Upper lobe of right lung (tissue), 1 donor: ENCODE data around the gene AARS2. TPM values are rescaled to one million over a fixed set of nuclear protein-coding genes. Genes with fewer than 3 reads are reported as not detected.
A peak's percentile ranks its signal among the peaks of the same experiment; 100 is the strongest.

Experiments
- ATAC-seq: fragments of 200-7000 bp; cut with Tn5 transposase; one replicate; pipeline ENCODE4 v1.9.1; 2020; ENCODE audit warnings: mild to moderate bottlenecking, moderate library complexity
- DNase-seq: peaks from one replicate; pipeline ENCODE4 v3.0.0-alpha.2; 2020
- H3K27ac ChIP-seq: fragments of 200-600 bp; one replicate; pipeline ENCODE4 v1.8.0; 2022
- H3K27me3 ChIP-seq: fragments of 200-600 bp; one replicate; pipeline ENCODE4 v1.8.0; 2022; ENCODE audit warnings: mild to moderate bottlenecking
- H3K36me3 ChIP-seq: fragments of 200-600 bp; one replicate; pipeline ENCODE4 v1.8.0; 2022
- H3K4me1 ChIP-seq: fragments of 200-600 bp; one replicate; pipeline ENCODE4 v1.8.0; 2022
- H3K4me3 ChIP-seq: fragments of 200-600 bp; one replicate; pipeline ENCODE4 v1.8.0; 2022; ENCODE audit warnings: mild to moderate bottlenecking
- H3K9me3 ChIP-seq: fragments of 200-600 bp; one replicate; pipeline ENCODE4 v1.8.0; 2022
- intact Hi-C: fragments of 100-400 bp; cut with DNase I; formaldehyde crosslinking; loops from one replicate; pipeline ENCODE4 v1.11.0; 2022
- total RNA-seq: library from RNA; stranded (reverse); fragmentation: NEBNext Ultra II Directional; extraction: Animal tissue kit (Norgen Biotek cat#: 25700); gene quantifications from one replicate; pipeline ENCODE4 v1.2.1, GENCODE V29; 2021
- TF ChIP-seq, protein P1 (sequence below): fragments of 200-600 bp; IDR thresholded peaks from one replicate; pipeline ENCODE4 v1.8.0; 2022; ENCODE audit warnings: antibody characterized with exemption
- donor health status: DM: no; HTN: yes; CAD: no; lungs with severe emphysema.

Gene AARS2
- total RNA-seq, 1 donor from 2014 or later: 11.8 TPM

DNA sequence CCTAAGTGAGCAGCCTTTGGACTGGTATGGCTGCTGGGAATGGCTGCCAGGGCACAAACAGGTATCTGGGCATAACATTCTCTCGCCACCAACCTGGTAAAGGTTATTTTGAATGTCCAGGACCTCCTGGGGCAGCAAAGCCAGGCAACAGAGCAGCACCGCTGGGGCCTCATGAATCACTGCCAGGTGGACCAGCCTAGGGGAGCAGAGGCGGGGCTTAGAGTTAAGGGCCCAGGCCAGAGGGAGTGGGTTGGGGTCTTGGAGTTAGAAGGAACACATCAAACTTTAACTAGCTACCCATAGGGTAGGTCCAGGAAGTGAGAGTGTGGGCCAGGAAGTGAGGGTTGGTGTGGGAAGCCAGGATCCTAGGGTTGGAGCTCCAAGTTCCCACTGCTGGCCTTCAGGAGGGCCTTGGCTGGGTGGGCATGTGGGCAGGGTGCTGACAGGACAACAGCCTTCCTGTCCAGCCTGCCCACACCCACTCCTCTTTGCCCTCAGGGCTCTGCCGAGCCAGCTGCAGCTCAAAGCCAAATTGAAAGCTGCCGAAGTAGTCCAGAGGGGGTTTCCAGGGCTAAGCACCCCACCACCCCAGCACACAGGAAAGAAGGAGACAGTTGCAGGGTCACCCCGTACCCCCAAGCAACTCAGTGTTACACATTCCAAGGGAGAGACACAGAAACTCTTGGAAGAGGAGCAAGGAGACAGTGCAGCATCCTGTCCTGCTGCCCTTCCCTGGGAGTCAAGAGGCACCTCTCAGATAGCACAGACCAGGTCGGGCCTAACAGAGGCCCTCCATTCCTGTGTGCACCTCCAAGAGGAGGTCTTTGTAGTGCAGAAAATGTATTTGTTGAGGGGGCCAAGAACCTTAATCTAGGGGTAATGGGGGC is 50.4 kb downstream of the AARS2 start:
- DNase-seq (no peak), ATAC-seq (no peak)
- Histone ChIP-seq H3K36me3 (peaks cover 8% of the 10 kb centered on the region), H3K4me3 (peak overlapping the region; percentile 89), H3K27me3 (no peaks in the 10 kb centered on the region), H3K4me1 (peaks cover 34% of the 10 kb centered on the region), H3K27ac (peak overlapping the region; percentile 87), H3K9me3 (no peaks in the 10 kb centered on the region)
- intact Hi-C loops: no loop called here
- TF ChIP-seq, protein P1, sequence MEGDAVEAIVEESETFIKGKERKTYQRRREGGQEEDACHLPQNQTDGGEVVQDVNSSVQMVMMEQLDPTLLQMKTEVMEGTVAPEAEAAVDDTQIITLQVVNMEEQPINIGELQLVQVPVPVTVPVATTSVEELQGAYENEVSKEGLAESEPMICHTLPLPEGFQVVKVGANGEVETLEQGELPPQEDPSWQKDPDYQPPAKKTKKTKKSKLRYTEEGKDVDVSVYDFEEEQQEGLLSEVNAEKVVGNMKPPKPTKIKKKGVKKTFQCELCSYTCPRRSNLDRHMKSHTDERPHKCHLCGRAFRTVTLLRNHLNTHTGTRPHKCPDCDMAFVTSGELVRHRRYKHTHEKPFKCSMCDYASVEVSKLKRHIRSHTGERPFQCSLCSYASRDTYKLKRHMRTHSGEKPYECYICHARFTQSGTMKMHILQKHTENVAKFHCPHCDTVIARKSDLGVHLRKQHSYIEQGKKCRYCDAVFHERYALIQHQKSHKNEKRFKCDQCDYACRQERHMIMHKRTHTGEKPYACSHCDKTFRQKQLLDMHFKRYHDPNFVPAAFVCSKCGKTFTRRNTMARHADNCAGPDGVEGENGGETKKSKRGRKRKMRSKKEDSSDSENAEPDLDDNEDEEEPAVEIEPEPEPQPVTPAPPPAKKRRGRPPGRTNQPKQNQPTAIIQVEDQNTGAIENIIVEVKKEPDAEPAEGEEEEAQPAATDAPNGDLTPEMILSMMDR: no peak

DNA sequence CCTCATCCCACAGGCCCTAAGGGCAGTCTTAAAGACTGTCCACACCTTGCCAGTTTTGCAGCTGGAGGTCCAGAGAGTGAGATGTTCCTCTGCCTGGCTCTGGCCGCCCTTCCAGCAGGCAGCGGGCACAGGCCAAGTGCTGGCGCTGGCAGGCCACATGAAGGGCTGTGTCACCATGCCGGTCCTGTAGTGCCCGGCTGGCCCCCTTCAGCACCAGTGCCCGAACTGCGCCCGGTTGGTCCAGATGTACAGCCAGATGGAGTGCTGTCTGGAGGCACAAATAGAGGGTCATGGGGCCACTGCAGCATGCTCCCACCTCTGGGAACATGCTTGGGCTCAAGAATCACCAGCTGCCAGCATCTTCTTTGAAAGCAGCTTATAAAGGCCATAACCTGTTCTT is 51.6 kb downstream of the AARS2 start:
- H3K4me1 ChIP-seq: peaks cover 37% of the 10 kb centered on the region
- no peak overlapping the region for H3K4me3 ChIP-seq
- DNase-seq (no peak), ATAC-seq (no peak)
- H3K27me3 ChIP-seq: no peaks in the 10 kb centered on the region
- peaks cover 8% of the 10 kb centered on the region for H3K36me3 ChIP-seq
- no peak overlapping the region for H3K27ac ChIP-seq
- H3K9me3 ChIP-seq: no peaks in the 10 kb centered on the region
- intact Hi-C loops: no loop called here
- TF ChIP-seq, protein P1: no peak

DNA sequence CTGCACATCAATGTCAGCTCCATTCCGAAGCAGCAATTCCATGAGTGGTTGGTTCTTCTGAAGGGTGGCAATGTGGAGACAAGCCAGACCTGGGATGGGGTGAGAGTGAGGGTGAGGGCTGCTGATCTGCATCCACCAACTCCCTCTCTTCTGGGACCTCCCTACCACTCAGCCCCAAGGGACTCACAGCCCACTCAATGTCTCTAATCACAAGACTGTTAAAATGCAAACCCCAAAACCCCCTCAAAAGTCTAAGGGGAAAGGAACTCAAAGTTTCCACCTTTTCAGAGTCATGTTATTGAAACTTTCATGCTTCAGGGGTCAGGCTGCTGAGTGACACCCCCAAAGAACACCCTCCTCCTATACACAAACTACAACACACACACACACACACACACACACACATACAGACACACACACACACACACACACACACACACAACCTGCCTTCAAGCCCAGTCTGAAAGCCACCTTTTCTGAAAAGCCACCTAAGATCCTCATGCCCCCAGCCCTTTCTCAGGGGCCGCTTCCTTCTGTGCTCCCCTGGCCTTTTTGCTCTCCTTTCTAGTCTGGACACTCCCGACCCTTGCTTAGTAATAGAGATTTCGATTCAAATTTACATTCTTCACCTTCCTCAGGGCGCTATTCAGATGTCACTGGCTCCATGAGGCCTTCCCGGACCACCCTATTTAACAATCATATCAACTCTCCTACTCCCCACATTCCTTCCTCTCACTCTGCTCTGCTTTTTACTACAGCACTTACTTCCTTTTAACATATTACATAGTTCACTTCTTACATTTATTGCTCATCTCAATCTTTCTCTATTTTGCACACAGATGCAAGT is 52.5 kb downstream of the AARS2 start:
- TF ChIP-seq, protein P1: no peak
- Histone ChIP-seq H3K27me3 (no peaks in the 10 kb centered on the region), H3K4me1 (peaks cover 43% of the 10 kb centered on the region), H3K4me3 (no peak overlapping the region), H3K9me3 (no peaks in the 10 kb centered on the region), H3K27ac (no peak overlapping the region), H3K36me3 (peaks cover 8% of the 10 kb centered on the region)
- DNase-seq (no peak), ATAC-seq (no peak)
- intact Hi-C loops: no loop called here

DNA sequence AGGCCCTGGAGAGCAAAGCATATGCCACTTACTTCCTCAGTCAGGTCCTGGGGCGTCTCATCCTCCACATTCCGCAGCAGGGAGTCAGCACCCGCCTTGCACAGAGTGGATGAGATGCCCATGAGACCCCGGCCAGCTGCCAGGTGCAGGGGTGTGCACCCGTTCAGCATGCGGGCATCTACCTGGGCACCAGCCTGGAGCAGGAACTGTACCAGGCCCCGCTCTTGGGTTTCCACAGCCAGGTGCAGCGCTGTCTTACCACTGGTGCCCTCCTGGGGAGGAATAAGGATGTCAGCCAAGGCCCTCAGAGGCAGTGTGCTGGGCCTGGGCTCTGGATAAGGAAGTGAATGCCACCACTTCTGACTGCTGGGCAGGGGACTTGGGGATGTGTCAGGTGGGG is 53.1 kb downstream of the AARS2 start:
- Histone ChIP-seq H3K36me3 (peaks cover 12% of the 10 kb centered on the region), H3K27me3 (no peaks in the 10 kb centered on the region), H3K27ac (no peak overlapping the region), H3K4me1 (peaks cover 43% of the 10 kb centered on the region), H3K4me3 (no peak overlapping the region), H3K9me3 (no peaks in the 10 kb centered on the region)
- DNase-seq (no peak), ATAC-seq (no peak)
- intact Hi-C loops: no loop called here
- TF ChIP-seq, protein P1: no peak

- Histone ChIP-seq H3K4me1 (peaks cover 34% of the 10 kb centered on the region), H3K4me3 (no peak overlapping the region), H3K36me3 (peaks cover 23% of the 10 kb centered on the region), H3K27ac (no peak overlapping the region), H3K9me3 (no peaks in the 10 kb centered on the region), H3K27me3 (no peaks in the 10 kb centered on the region)
- TF ChIP-seq, protein P1: no peak
- DNase-seq: peak; percentile 28
- ATAC-seq: no peak
- intact Hi-C loops: no loop called here
Measured at GRCh38 chr6:44258921-44259320, 54.2 kb downstream of the AARS2 start.
